GM18907 (cell line): Measurements from ENCODE around the gene ZAR1L.

Experiments
- ATAC-seq: cut with Tn5 transposase; IDR thresholded peaks from one replicate; pipeline ENCODE4 v1.9.1; 2021; ENCODE audit warnings: mild to moderate bottlenecking, moderate library complexity; ENCODE audit not compliant: unreplicated experiment

ZAR1L gene

DNA sequence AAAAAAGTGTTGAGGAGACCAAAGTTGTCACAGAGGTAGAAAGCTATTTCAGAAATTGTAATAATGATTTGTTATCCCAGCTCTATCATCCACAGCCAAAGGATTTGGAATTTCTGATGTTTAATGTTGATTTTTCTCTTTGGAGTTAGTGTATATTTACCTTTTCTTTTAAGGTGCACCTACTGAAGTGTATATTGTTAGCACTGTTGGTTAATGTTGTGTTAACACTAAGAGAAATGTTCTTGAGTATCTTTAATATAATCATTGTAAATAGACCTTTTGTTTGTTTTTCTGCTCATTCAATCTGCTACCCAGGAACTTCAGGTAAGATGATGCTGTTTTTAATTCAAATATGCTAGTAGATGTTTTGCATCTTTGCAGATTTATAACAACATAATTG, 57.5 kb downstream of the ZAR1L start:
- no peak for ATAC-seq

DNA sequence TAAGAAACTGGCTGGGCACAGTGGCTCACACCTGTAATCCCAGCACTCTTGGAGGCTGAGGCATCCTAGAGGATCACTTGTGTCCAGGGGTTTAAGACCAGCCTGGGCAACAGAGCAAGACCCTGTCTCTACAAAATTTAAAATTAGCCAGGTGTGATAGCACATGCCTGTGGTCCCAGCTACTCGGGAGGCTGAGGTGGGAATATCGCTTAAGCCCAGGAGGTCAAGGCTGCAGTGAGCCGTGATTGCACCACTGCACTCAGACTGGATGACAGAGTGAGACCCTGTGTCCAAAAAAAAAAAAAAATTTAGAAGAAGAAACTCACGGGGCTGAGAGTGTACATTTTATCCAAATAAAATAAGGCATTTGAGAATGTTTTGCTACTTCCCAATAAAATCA, 58.9 kb downstream of the ZAR1L start:
- ATAC-seq = no peak

DNA sequence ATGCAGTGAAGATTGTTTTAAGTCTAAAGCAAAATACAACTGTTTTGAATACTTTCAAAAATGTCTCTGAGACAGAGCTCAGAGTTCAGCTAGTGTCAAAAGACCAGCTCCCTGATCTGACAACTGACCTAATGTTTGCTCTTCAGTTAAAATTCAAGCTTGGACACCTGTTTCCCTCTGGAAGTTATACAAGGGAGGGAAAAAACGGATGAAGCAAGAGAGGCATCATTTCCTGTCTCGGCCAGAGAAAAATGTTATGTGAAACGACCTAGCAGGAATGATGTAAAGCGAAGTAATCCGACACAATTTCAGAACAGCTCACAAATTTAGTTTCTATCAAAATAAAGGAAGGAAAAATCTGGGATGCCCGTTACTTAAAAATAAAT, 59.4 kb downstream of the ZAR1L start:
- no peak for ATAC-seq

DNA sequence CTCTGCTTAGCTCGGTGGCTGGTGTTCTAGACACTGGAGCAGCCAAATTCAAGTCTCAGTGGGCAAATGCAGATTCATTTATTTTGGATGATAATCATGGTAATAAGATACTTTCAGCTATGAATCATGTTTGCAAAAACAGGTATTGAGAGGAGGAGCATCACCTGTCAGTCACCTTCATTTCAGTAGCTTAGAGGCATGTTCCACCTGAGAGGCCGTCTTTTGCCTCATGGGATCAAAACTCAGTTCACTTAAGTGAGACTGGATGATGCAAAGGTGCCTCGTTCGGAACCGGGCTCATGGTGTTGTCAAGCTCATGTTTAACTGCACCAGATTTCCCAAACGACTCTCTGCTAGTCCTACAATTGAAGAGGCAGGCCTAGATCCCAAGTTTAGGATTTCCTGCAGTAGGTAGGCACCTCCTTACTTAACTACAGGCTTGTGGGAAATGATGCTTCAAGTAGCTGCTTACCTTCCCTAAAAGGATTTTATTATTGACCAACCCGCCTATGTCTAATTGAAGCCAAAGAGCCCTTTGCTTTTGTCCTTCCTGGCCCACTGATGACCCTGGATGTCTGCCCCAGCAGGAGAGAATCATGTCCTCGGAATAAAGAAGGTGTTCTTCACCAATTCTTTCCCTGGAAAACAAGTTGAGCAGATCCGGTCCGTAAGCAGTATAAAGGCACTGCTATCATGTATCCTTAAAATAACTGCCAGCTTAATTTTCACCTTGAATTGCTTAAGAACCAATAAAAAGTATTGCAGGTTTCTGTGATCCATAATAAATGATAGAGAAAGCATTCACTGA, 60.0 kb downstream of the ZAR1L start:
- ATAC-seq = no peak

DNA sequence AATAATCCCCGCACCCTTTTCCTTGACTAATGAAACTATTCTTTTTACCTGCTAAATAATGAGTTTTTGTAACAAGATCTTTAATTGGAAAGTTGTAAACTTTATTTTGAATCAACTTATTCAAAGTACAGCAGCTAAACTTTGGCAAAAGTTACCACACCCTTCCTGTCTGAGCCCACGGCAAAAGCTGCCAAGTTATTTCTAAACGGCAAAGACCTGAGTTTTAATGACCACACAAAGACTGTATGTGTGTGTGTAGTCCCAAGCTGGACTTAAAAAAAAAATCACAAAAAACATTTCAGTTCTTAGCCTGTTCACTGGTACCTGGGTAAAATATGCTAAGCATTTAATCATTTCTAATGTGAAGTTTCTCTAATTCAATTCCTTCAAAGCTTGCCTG, 60.7 kb downstream of the ZAR1L start:
- no peak for ATAC-seq

DNA sequence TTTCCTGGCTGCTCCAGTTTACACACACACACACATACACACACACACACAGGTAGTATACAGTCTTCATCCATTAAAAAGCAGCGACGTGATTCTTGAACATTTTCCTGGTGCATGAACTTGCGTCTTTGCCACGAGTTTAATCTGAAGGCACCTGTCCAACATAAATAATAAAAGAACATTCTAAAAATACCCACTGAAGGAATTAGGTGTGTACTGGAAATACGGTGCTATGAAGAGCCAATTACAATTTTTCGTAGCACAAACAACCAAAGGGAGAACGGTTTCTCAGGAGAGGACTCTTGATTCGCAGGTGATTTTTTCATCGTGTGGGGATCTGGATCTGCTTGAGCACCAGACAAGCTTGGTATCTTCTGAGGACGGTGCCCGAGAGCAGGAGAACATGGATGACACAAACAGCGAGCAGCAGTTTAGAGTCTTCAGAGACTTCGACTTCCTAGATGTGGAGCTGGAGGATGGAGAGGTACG, 61.2 kb downstream of the ZAR1L start:
- ATAC-seq = no peak
